Measurements from ENCODE around the gene ZBTB32.

ZBTB32 gene

GRCh38 chr19:35755550-35756376, 51.4 kb downstream of the ZBTB32 start:
- peak; percentile 54 for DNase-seq

GRCh38 chr19:35756377-35757230, 52.2 kb downstream of the ZBTB32 start, which contains the start of gene HSPB6:
HSPB6 (minus strand) TSS chr19:35757029; CDS start chr19:35757008, 21 bp downstream.
- no peak for DNase-seq

- DNase-seq = no peak
Measured at GRCh38 chr19:35757231-35757748, 52.9 kb downstream of the ZBTB32 start.

- peak; percentile 97 for DNase-seq
Measured at GRCh38 chr19:35757749-35758608, 53.6 kb downstream of the ZBTB32 start, which contains the start of gene PROSER3. PROSER3 (plus strand) TSS chr19:35758176; CDS start chr19:35758216, 40 bp downstream.

GRCh38 chr19:35759697-35760096, 55.3 kb downstream of the ZBTB32 start:
- no peak for DNase-seq

GRCh38 chr19:35760711-35761349, 56.5 kb downstream of the ZBTB32 start:
- DNase-seq = no peak

- DNase-seq = no peak
Measured at GRCh38 chr19:35764432-35765315, 60.3 kb downstream of the ZBTB32 start.

All from activated CD4-positive, alpha-beta T cell treated with anti-CD3 and anti-CD28 coated beads, Interleukin-2, amount 50 U/mL, for 1 hour (primary cell).